Colonic mucosa (tissue), 4 donors: ENCODE data around the gene ZER1. TPM values are rescaled to one million over a fixed set of nuclear protein-coding genes. Genes with fewer than 3 reads are reported as not detected.

Experiments used
- DNase-seq: peaks from one replicate; pipeline ENCODE4 v3.0.0-alpha.2; 2020
- H3K27ac ChIP-seq: fragments of 200-600 bp; one replicate; pipeline ENCODE4 v1.8.0; 2021
- H3K27me3 ChIP-seq: fragments of 200-600 bp; one replicate; pipeline ENCODE4 v1.8.0; 2021
- H3K36me3 ChIP-seq: fragments of 200-600 bp; one replicate; pipeline ENCODE4 v1.8.0; 2021
- H3K4me1 ChIP-seq: fragments of 200-600 bp; one replicate; pipeline ENCODE4 v1.8.0; 2021; ENCODE audit warnings: mild to moderate bottlenecking
- H3K4me3 ChIP-seq: fragments of 200-600 bp; one replicate; pipeline ENCODE4 v1.8.0; 2021
- H3K9ac ChIP-seq, 2 donors: one replicate each; pipeline ENCODE4 v1.7.0; 2013; ENCODE audit warnings: control low read depth in 2 of 2, low read depth in 2 of 2, low read length in 2 of 2
- H3K9me3 ChIP-seq: fragments of 200-600 bp; one replicate; pipeline ENCODE4 v1.8.0; 2021
- intact Hi-C: fragments of 100-400 bp; cut with DNase I; formaldehyde crosslinking; loops from one replicate; pipeline ENCODE4 v1.14.1; 2022
- total RNA-seq, 2 donors: library from RNA; stranded (reverse); fragmentation: NEBNext Ultra II Directional in 1 of 2; extraction: Animal tissue kit (Norgen Biotek cat#: 25700) in 1 of 2; gene quantifications; one replicate each; pipeline ENCODE4 v1.2.1, GENCODE V29; 2021
- TF ChIP-seq, protein P1 (sequence below): fragments of 200-600 bp; IDR thresholded peaks from one replicate; pipeline ENCODE4 v1.8.0; 2022; ENCODE audit warnings: antibody characterized with exemption, mild to moderate bottlenecking
- donor health status: healthy.
- donor health status: DM: no; HTN: no; CAD: no.
- donor health status: DM: no; HTN: no; CAD: no.

The ZER1 gene
- total RNA-seq, 2 donors from 2014 or later, result 35.1 to 54.7 TPM

DNA sequence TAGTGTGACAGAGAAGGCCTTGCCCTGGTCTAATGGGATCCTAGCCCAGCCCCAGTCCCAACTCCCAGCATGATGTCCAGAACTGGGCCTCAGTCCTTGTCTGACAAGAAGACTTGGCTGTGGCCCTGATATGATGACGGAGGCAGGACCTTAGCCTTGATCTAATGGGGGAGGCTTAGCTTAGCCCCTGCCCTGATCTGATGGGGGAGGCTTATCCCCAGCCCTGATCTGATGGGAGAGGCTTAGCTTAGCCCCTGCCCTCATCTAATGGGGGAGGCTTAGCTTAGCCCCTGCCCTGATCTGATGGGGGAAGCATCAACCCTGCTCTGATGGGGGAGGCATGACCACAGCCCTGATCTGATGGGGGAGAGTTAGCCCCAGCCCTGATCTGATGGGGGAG lies 65.7 kb downstream of the ZER1 start:
- Histone ChIP-seq H3K27ac (no peak overlapping the region), H3K36me3 (no peaks in the 10 kb centered on the region), H3K4me3 (no peak overlapping the region), H3K4me1 (no peaks in the 10 kb centered on the region), H3K9me3 (no peaks in the 10 kb centered on the region), H3K9ac (no peak overlapping the region), H3K27me3 (no peaks in the 10 kb centered on the region)
- TF ChIP-seq, protein P1, sequence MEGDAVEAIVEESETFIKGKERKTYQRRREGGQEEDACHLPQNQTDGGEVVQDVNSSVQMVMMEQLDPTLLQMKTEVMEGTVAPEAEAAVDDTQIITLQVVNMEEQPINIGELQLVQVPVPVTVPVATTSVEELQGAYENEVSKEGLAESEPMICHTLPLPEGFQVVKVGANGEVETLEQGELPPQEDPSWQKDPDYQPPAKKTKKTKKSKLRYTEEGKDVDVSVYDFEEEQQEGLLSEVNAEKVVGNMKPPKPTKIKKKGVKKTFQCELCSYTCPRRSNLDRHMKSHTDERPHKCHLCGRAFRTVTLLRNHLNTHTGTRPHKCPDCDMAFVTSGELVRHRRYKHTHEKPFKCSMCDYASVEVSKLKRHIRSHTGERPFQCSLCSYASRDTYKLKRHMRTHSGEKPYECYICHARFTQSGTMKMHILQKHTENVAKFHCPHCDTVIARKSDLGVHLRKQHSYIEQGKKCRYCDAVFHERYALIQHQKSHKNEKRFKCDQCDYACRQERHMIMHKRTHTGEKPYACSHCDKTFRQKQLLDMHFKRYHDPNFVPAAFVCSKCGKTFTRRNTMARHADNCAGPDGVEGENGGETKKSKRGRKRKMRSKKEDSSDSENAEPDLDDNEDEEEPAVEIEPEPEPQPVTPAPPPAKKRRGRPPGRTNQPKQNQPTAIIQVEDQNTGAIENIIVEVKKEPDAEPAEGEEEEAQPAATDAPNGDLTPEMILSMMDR, result no peak
- DNase-seq, result no peak
- intact Hi-C loops, result no loop called here

DNA sequence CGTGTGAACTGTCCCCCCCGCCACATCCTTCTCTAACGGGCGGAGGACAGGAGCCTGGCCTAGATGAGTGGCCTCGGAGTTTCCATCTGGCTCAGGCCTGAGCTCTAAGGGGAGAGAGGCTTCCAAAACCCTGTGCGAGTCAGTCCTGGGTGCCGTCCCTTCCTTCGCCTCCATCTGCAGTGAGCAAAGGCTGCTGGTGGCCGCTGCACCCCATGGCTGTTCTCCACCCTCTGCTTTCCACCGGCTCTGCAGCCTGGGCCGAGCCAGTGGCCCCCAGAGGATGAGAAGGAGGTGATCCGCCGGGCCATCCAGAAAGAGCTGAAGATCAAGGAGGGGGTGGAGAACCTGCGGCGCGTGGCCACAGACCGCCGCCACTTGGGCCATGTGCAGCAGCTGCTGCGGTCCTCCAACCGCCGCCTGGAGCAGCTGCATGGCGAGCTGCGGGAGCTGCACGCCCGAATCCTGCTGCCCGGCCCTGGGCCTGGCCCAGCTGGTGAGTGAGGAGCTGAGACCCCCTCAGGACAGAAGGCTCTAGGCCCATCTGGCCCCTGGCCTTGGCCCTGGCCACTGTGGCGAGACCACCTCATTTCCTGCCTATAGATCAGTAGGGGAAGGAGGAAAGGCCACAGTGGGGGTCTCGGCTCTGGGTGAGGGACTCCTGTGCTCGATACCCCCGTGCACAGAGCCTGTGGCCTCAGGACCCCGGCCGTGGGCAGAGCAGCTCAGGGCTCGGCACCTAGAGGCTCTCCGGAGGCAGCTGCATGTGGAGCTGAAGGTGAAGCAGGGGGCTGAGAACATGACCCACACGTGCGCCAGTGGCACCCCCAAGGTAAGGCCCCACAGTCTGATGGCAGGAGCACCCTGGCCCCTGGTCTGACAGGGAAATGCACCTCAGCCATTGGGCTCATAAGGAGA lies 66.4 kb downstream of the ZER1 start:
- H3K9me3 ChIP-seq, result no peaks in the 10 kb centered on the region
- no peak for DNase-seq
- no peaks in the 10 kb centered on the region for H3K36me3 ChIP-seq
- H3K4me1 ChIP-seq, result no peaks in the 10 kb centered on the region
- no peak overlapping the region for H3K9ac ChIP-seq
- TF ChIP-seq, protein P1, result no peak
- intact Hi-C loops, result no loop called here
- H3K27ac ChIP-seq, result no peak overlapping the region
- H3K4me3 ChIP-seq, result no peak overlapping the region
- no peaks in the 10 kb centered on the region for H3K27me3 ChIP-seq

DNA sequence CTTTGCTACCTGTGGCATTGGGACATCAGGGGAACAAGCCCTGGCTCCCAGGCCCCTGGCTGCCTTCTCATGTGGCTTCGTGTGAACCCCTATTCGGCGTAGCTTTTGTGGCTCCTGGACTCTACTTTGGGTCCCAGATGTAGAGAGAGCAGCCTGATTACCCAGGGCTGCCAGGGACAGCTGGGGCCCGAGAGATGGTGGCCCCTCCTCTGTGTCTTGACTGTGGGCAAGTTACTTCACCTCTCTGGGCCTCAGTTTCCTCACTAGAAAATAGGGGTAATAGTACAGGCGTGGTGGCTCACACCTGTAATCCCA lies 67.4 kb downstream of the ZER1 start:
- intact Hi-C loops, result no loop called here
- Histone ChIP-seq H3K36me3 (no peaks in the 10 kb centered on the region), H3K9me3 (no peaks in the 10 kb centered on the region), H3K4me1 (no peaks in the 10 kb centered on the region), H3K4me3 (no peak overlapping the region), H3K9ac (peak overlapping the region in 1 of 2 donors; percentile 18), H3K27ac (no peak overlapping the region), H3K27me3 (no peaks in the 10 kb centered on the region)
- DNase-seq, result no peak
- TF ChIP-seq, protein P1, result no peak

DNA sequence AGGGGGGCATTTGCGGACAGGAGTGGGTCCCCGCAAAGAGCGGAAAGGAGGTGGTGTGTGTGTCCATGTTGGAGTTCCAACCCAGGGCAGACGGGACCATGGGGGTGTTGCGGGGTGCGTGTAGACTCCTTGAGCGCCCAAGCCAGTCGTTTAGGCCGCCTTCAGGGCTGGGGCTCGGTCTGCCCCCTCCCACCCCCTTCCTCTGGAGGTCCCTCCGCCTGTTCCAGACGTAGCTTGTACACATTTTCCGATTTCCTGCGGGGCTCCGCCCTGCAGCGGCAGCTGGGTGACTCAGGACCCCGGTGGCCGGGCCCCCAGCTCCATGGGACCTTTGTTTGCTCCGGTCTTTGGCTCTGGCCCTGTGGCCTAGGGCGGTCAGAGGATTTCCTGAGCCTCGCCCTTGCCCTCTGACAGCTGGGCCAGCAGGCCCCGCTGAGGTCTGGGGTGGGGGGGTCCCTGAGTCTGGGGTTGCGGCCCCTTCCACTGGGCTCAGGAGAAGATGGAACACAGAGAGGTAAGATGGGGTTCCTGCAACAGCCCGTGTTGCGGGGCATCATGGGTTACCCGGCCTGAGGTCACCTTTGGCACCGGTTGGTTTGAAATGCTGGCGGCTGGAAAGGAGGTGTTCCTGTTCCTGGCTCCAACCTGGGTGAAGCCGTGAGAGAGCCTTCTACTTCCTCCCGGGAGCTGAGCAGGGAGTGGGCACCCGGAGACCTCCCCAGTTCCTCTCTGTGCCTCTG lies 67.9 kb downstream of the ZER1 start:
- no peaks in the 10 kb centered on the region for H3K27me3 ChIP-seq
- no peak for DNase-seq
- H3K4me3 ChIP-seq, result peak overlapping the region; percentile 80
- no peak overlapping the region for H3K27ac ChIP-seq
- H3K36me3 ChIP-seq, result no peaks in the 10 kb centered on the region
- H3K9ac ChIP-seq, result peak overlapping the region in 1 of 2 donors; percentile 18
- TF ChIP-seq, protein P1, result no peak
- H3K4me1 ChIP-seq, result no peaks in the 10 kb centered on the region
- H3K9me3 ChIP-seq, result no peaks in the 10 kb centered on the region
- intact Hi-C loops, result no loop called here

DNA sequence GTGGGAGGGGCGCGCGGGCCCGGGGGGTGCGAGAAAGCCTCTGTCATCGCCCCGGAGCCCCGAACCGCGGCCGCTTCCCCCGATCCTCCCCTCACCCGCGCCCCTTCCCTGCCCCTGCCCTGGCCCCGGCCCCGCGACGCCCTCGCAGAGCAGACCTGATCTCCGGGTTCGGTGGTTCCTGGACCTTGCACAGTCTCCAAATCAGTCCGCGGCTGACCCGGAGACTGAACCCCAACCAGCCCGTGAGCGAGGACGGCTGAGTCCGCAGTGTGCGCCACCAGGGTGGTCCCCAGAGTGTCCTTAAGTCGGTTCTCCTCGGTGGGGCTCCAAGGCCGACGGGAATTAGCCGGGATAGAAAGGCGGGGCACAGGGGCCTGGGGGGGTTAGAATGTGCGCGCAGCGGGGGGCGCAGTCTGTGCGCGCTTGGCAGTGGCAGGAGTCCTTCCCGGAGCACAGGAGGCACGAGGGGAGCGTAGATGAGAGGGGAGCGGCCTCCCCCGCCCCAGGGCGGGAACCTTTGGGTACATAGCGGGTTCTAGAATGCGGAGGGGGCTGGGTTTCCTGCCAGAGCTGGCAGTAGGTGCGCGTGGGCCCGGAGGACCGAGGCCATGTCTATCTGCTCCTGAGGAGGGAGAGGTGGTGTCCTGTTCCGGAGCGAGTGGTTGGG lies 68.6 kb downstream of the ZER1 start:
- intact Hi-C loops, result no loop called here

More for the DNA sequence above, 68.6 kb downstream of the ZER1 start:
- H3K9me3 ChIP-seq, result no peaks in the 10 kb centered on the region
- H3K36me3 ChIP-seq, result no peaks in the 10 kb centered on the region
- DNase-seq, result no peak
- TF ChIP-seq, protein P1, result no peak
- peak overlapping the region; percentile 63 to 78 for H3K9ac ChIP-seq
- H3K4me3 ChIP-seq, result peak overlapping the region; percentile 80
- H3K27me3 ChIP-seq, result no peaks in the 10 kb centered on the region
- H3K27ac ChIP-seq, result no peak overlapping the region
- no peaks in the 10 kb centered on the region for H3K4me1 ChIP-seq
